ENCODE data around the gene DPP10.

The DPP10 gene

DNA sequence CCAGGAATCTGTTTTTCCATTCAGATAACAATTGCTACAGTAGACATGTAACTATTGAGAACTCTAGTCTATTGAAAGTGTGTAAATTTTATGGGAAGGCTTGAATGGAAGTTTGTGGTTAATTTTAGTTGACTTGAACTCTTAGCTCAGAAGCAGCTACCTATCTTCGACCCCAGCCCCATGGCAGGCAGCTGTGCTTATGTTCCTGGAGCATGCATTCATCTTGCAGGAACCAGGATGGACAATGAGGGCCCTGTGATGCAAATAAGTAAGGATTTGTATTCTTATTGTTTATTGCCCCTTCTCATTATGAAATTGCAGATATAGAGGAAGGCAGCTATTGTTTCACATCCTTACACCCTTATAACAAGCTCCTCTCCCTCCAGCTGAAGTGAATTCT lies 1252.2 kb downstream of the DPP10 start:
- H2AFZ ChIP-seq (ENCODE audit: low read depth, low read length), result no peak overlapping the region
- no peak overlapping the region for H3K27ac ChIP-seq (ENCODE audit: low read length)
- H3K9me3 ChIP-seq (ENCODE audit: insufficient read depth, low read length, severe bottlenecking), result no peaks in the 10 kb centered on the region
- TF ChIP-seq EZH2 (IDR thresholded peaks at IDR 0.05; ENCODE audit: borderline replicate concordance, low read depth, low read length, severe bottlenecking), result no peak
- TF ChIP-seq, protein P1, sequence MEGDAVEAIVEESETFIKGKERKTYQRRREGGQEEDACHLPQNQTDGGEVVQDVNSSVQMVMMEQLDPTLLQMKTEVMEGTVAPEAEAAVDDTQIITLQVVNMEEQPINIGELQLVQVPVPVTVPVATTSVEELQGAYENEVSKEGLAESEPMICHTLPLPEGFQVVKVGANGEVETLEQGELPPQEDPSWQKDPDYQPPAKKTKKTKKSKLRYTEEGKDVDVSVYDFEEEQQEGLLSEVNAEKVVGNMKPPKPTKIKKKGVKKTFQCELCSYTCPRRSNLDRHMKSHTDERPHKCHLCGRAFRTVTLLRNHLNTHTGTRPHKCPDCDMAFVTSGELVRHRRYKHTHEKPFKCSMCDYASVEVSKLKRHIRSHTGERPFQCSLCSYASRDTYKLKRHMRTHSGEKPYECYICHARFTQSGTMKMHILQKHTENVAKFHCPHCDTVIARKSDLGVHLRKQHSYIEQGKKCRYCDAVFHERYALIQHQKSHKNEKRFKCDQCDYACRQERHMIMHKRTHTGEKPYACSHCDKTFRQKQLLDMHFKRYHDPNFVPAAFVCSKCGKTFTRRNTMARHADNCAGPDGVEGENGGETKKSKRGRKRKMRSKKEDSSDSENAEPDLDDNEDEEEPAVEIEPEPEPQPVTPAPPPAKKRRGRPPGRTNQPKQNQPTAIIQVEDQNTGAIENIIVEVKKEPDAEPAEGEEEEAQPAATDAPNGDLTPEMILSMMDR (IDR thresholded peaks at IDR 0.05; ENCODE audit: borderline replicate concordance, extremely low read depth, low read length, poor library complexity, severe bottlenecking), result no peak
- no peak for ATAC-seq (ENCODE audit: insufficient read depth, low read depth)
- no peak for DNase-seq
- H3K4me3 ChIP-seq (ENCODE audit: low read depth in 1 of 2, low read length in 2 of 2), result no peak overlapping the region
- H3K4me2 ChIP-seq (ENCODE audit: insufficient read depth, low read length), result no peak overlapping the region
- no peaks in the 10 kb centered on the region for H3K36me3 ChIP-seq (ENCODE audit: insufficient read depth, low read length)
- no peaks in the 10 kb centered on the region for H4K20me1 ChIP-seq (ENCODE audit: insufficient read depth, low read length)
- no peak overlapping the region for H3K9ac ChIP-seq (ENCODE audit: low read depth, low read length)
- no peaks in the 10 kb centered on the region for H3K4me1 ChIP-seq (ENCODE audit: insufficient read depth, low read length)
- no peaks in the 10 kb centered on the region for H3K27me3 ChIP-seq (ENCODE audit: insufficient read depth, low read length, poor library complexity)
- H3K79me2 ChIP-seq (ENCODE audit: insufficient read depth, low read length), result no peaks in the 10 kb centered on the region

DNA sequence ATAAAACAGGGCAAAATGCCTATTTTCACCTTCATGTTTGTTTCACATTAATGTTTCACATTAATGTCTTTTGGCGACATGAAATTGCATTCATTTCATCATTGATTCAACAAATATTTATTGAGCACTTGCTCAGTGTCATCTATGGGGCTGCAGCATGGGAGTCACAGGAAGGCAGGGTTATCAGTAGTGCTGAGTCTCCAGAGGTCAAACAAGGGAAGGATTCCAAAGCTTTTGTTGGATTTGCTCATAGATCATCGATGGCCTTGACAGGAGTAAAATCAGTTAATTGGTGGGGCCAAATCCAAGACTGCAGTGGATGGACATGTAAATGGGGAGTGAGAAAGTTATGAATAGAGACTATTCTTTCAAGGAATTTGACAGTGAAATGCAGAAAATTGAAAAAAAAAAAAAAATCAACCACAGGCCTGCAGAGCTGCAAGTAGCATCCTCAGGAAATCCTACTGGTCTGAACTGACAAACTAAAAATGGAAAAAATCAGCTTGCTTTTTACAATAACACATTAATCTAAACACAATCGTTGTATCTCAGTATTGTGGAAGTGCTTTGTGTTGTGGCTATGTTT lies 1290.8 kb downstream of the DPP10 start:
- no peaks in the 10 kb centered on the region for H3K36me3 ChIP-seq (ENCODE audit: insufficient read depth, low read length)
- no peak for TF ChIP-seq EZH2 (IDR thresholded peaks at IDR 0.05; ENCODE audit: borderline replicate concordance, low read depth, low read length, severe bottlenecking)
- TF ChIP-seq, protein P1 (IDR thresholded peaks at IDR 0.05; ENCODE audit: borderline replicate concordance, extremely low read depth, low read length, poor library complexity, severe bottlenecking), result no peak
- no peak overlapping the region for H2AFZ ChIP-seq (ENCODE audit: low read depth, low read length)
- H3K27me3 ChIP-seq (ENCODE audit: insufficient read depth, low read length, poor library complexity), result no peaks in the 10 kb centered on the region
- ATAC-seq (ENCODE audit: insufficient read depth, low read depth), result no peak
- no peaks in the 10 kb centered on the region for H3K79me2 ChIP-seq (ENCODE audit: insufficient read depth, low read length)
- H3K4me2 ChIP-seq (ENCODE audit: insufficient read depth, low read length), result no peak overlapping the region
- no peak for DNase-seq
- H3K4me1 ChIP-seq (ENCODE audit: insufficient read depth, low read length), result no peaks in the 10 kb centered on the region
- no peaks in the 10 kb centered on the region for H4K20me1 ChIP-seq (ENCODE audit: insufficient read depth, low read length)
- H3K4me3 ChIP-seq (ENCODE audit: low read depth in 1 of 2, low read length in 2 of 2), result no peak overlapping the region
- H3K27ac ChIP-seq (ENCODE audit: low read length), result no peak overlapping the region
- no peaks in the 10 kb centered on the region for H3K9me3 ChIP-seq (ENCODE audit: insufficient read depth, low read length, severe bottlenecking)
- H3K9ac ChIP-seq (ENCODE audit: low read depth, low read length), result no peak overlapping the region

DNA sequence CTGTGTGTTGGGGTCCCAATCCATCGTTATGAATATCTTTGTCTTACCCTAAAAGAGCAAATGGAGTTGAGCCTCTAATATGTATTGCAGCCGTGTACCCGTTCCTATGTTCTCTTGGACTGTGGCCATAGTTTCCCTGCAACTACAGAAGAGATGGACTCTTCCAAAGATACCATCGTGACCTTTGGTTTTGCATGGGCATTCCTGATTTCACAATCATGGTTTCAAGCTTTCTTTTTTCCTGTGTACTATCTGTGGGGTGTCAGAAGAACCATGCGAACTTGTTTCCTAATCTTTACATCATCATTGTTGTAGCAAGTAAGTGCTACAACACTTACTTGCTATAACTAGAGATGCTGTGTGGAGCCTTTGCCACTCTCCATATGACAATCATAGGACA lies 1295.7 kb downstream of the DPP10 start:
- Histone ChIP-seq H3K9me3 (ENCODE audit: insufficient read depth, low read length, severe bottlenecking) (no peaks in the 10 kb centered on the region), H3K36me3 (ENCODE audit: insufficient read depth, low read length) (no peaks in the 10 kb centered on the region), H2AFZ (ENCODE audit: low read depth, low read length) (no peak overlapping the region), H3K79me2 (ENCODE audit: insufficient read depth, low read length) (no peaks in the 10 kb centered on the region), H3K4me3 (ENCODE audit: low read depth in 1 of 2, low read length in 2 of 2) (no peak overlapping the region), H3K4me2 (ENCODE audit: insufficient read depth, low read length) (no peak overlapping the region), H3K4me1 (ENCODE audit: insufficient read depth, low read length) (no peaks in the 10 kb centered on the region), H4K20me1 (ENCODE audit: insufficient read depth, low read length) (no peaks in the 10 kb centered on the region), H3K9ac (ENCODE audit: low read depth, low read length) (no peak overlapping the region), H3K27ac (ENCODE audit: low read length) (no peak overlapping the region), H3K27me3 (ENCODE audit: insufficient read depth, low read length, poor library complexity) (no peaks in the 10 kb centered on the region)
- no peak for TF ChIP-seq EZH2 (IDR thresholded peaks at IDR 0.05; ENCODE audit: borderline replicate concordance, low read depth, low read length, severe bottlenecking)
- TF ChIP-seq, protein P1 (IDR thresholded peaks at IDR 0.05; ENCODE audit: borderline replicate concordance, extremely low read depth, low read length, poor library complexity, severe bottlenecking), result no peak
- no peak for ATAC-seq (ENCODE audit: insufficient read depth, low read depth)
- no peak for DNase-seq

DNA sequence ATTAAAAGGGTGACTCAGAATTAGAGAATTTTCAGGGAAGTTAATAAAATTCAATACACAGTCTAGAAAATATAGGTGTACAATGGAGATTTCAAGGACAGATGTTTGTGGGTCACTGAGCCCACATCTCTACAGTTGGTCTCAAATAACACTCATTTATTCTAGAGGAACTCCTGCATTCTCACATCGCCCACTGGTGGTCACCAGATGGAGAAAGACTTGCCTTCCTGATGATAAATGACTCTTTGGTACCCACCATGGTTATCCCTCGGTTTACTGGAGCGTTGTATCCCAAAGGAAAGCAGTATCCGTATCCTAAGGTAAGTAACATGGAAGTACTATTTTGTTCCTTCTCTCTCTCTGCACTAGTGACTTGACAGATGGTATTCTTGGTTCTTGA lies 1297.1 kb downstream of the DPP10 start:
- Histone ChIP-seq H3K27ac (ENCODE audit: low read length) (no peak overlapping the region), H4K20me1 (ENCODE audit: insufficient read depth, low read length) (no peaks in the 10 kb centered on the region), H2AFZ (ENCODE audit: low read depth, low read length) (no peak overlapping the region), H3K4me2 (ENCODE audit: insufficient read depth, low read length) (no peak overlapping the region), H3K4me3 (ENCODE audit: low read depth in 1 of 2, low read length in 2 of 2) (no peak overlapping the region), H3K9me3 (ENCODE audit: insufficient read depth, low read length, severe bottlenecking) (no peaks in the 10 kb centered on the region), H3K4me1 (ENCODE audit: insufficient read depth, low read length) (no peaks in the 10 kb centered on the region), H3K27me3 (ENCODE audit: insufficient read depth, low read length, poor library complexity) (no peaks in the 10 kb centered on the region), H3K79me2 (ENCODE audit: insufficient read depth, low read length) (no peaks in the 10 kb centered on the region), H3K36me3 (ENCODE audit: insufficient read depth, low read length) (no peaks in the 10 kb centered on the region), H3K9ac (ENCODE audit: low read depth, low read length) (no peak overlapping the region)
- DNase-seq (no peak), ATAC-seq (ENCODE audit: insufficient read depth, low read depth) (no peak)
- TF ChIP-seq, protein P1 (IDR thresholded peaks at IDR 0.05; ENCODE audit: borderline replicate concordance, extremely low read depth, low read length, poor library complexity, severe bottlenecking), result no peak
- no peak for TF ChIP-seq EZH2 (IDR thresholded peaks at IDR 0.05; ENCODE audit: borderline replicate concordance, low read depth, low read length, severe bottlenecking)

All from DND-41 (cell line).